ENCODE measurements around the gene BCAS3.
"Not testable (repeated sequence)": the region's sequence is repeated elsewhere in the genome, so short reads cannot be mapped to it uniquely, and the experiment has no call there.

The BCAS3 gene

DNA sequence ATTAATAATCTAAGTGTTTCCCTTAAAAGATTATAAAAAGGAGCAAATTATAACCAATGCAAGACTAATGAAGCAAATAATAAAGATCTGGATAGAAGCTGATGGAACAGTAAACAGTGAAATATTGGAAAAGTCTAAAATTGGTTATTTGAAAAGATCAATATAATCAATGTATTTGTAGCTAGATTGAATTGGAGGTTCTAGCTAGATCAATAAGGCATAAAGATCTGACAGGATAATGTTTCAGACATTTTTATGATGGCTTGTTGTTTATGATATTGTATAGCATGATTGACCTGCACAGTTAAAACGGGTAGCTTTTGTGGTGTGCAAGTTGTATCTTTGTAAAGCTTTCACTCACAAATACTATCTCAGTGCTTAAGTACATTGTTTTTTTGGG is 245.3 kb downstream of the BCAS3 start:
- DNase-seq (ENCODE audit: low read depth in 2 of 2, low spot score in 1 of 2) = no peak

GRCh38 chr17:60926466-60927183 is 249.0 kb downstream of the BCAS3 start:
- no peak for DNase-seq (ENCODE audit: low read depth in 2 of 2, low spot score in 1 of 2)

GRCh38 chr17:60933739-60934138 is 256.1 kb downstream of the BCAS3 start:
- no peak for DNase-seq (ENCODE audit: low read depth in 2 of 2, low spot score in 1 of 2)

- DNase-seq (ENCODE audit: low read depth in 2 of 2, low spot score in 1 of 2) = no peak
Observed at GRCh38 chr17:60934723-60935122, 257.1 kb downstream of the BCAS3 start.

DNA sequence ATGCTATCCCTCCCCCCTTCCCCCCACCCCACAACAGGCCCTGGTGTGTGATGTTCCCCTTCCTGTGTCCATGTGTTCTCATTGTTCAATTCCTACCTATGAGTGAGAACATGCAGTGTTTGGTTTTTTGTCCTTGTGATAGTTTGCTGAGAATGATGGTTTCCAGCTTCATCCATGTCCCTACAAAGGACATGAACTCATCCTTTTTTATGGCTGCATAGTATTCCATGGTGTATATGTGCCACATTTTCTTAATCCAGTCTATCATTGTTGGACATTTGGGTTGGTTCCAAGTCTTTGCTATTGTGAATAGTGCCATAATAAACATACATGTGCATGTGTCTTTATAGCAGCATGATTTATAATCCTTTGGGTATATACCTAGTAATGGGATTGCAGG is 258.3 kb downstream of the BCAS3 start:
- DNase-seq (ENCODE audit: low read depth in 2 of 2, low spot score in 1 of 2) = not testable (repeated sequence)

GRCh38 chr17:60939318-60939717 is 261.7 kb downstream of the BCAS3 start:
- DNase-seq (ENCODE audit: low read depth in 2 of 2, low spot score in 1 of 2) = no peak

- DNase-seq (ENCODE audit: low read depth in 2 of 2, low spot score in 1 of 2) = no peak
Observed at GRCh38 chr17:60941028-60941427, 263.4 kb downstream of the BCAS3 start.

GRCh38 chr17:60941571-60941970 is 263.9 kb downstream of the BCAS3 start:
- no peak for DNase-seq (ENCODE audit: low read depth in 2 of 2, low spot score in 1 of 2)

GRCh38 chr17:60944751-60945150 is 267.1 kb downstream of the BCAS3 start:
- DNase-seq (ENCODE audit: low read depth in 2 of 2, low spot score in 1 of 2) = no peak

GRCh38 chr17:60947100-60947499 is 269.4 kb downstream of the BCAS3 start:
- no peak for DNase-seq (ENCODE audit: low read depth in 2 of 2, low spot score in 1 of 2)

DNA sequence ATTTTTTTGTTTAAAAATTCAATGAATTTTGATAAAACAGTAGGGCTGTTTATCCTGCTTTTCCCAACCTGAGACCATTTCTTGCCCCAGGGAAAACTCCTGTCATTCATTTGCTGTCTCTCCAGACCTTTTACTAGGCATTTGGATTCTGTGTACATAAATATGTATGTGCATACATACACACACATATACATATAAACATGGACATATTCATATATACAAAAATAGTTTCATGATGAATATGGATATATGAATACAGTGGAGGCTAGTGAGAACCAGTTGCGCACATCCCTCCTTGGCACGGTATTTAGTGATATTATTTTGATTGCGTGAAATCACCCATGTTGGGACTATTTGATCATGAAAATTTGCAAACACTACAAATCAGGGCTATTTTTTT is 269.9 kb downstream of the BCAS3 start:
- DNase-seq (ENCODE audit: low read depth in 2 of 2, low spot score in 1 of 2) = no peak

DNA sequence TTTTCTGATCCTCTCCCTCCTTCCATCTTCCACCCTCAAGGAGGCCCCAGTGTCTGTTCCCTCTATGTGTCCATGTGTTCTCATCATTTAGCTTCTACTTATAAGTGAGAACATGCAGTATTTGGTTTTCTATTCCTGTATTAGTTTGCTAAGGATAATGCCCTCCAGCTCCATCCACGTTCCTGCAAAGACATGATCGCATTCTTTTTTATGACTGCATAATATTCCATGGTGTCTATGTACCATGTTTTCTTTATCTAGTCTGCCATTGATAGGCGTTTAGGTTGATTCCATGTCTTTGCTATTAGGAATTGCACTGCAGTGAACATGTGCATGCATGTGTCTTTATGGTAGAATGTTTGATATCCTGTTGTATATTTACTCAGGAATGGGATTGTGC is 275.1 kb downstream of the BCAS3 start:
- no peak for DNase-seq (ENCODE audit: low read depth in 2 of 2, low spot score in 1 of 2)

GRCh38 chr17:60959011-60959410 is 281.4 kb downstream of the BCAS3 start:
- no peak for DNase-seq (ENCODE audit: low read depth in 2 of 2, low spot score in 1 of 2)

GRCh38 chr17:60959696-60960095 is 282.0 kb downstream of the BCAS3 start:
- DNase-seq (ENCODE audit: low read depth in 2 of 2, low spot score in 1 of 2) = no peak

- no peak for DNase-seq (ENCODE audit: low read depth in 2 of 2, low spot score in 1 of 2)
Observed at GRCh38 chr17:60960398-60961065, 282.9 kb downstream of the BCAS3 start.

DNA sequence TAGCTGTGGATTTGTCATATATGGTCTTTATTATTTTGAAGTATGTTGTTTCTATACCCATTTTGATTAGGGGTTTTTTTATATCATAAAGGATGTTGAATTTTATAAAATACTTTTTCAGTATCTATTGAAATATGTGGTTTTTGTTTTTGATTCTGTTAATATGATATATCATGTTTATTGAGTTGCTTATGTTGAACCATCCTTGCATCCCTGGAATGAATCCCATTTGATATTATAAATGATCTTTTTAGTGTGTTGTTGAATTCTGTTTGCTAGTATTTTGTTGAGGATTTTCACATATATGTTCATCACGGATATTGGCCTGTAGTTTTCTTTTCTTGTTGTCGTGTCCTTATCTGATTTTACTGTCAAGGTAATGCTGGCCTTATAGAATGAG is 286.5 kb downstream of the BCAS3 start:
- no peak for DNase-seq (ENCODE audit: low read depth in 2 of 2, low spot score in 1 of 2)

- no peak for DNase-seq (ENCODE audit: low read depth in 2 of 2, low spot score in 1 of 2)
Observed at GRCh38 chr17:60968266-60968665, 290.6 kb downstream of the BCAS3 start.

GRCh38 chr17:60969500-60970037 is 291.9 kb downstream of the BCAS3 start:
- DNase-seq (ENCODE audit: low read depth in 2 of 2, low spot score in 1 of 2) = no peak

- no peak for DNase-seq (ENCODE audit: low read depth in 2 of 2, low spot score in 1 of 2)
Observed at GRCh38 chr17:60970741-60971140, 293.1 kb downstream of the BCAS3 start.

DNA sequence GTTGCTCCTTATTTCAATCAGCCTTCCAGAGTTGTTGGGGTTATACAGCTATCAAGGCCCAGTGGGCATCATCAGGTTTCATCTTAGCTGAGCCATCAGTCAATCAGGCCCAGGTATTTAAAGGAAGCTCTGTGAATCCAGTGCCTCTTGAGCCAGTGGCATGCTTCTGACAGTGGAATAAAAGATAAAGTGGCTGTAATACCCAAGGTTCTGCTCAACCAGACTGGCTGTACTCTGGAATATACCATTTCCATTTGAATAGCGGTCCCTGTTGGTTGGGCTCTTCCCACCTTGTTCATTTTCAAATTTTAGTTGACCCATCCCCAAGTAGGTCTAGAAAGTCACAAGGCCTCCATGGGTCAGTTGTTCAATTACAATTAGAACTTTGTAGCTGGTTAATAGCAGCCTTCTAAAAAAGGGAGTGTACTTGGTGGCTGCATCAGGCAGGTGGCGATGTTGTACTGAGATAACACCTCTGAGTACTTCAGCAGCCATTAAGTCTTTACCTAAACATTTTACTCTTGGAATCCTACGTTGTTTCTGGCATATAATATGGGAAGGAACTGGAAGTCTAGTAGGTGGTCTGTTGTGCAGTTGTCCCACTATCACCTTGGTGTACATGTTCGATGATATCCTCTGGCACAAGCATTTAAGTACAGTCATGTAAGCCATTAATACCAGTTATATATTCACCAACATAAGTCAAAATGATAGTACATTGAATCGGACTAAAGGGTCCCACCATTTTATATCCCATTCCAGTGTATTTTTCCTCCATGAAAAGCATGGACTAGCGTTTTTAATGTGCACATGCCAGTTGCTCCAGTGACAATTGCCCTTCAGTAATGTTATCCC is 294.1 kb downstream of the BCAS3 start:
- DNase-seq (ENCODE audit: low read depth in 2 of 2, low spot score in 1 of 2) = peak in 1 of 2 donors; percentile 3

- not testable (repeated sequence) for DNase-seq (ENCODE audit: low read depth in 2 of 2, low spot score in 1 of 2)
Observed at GRCh38 chr17:60976861-60977260, 299.2 kb downstream of the BCAS3 start.

DNA sequence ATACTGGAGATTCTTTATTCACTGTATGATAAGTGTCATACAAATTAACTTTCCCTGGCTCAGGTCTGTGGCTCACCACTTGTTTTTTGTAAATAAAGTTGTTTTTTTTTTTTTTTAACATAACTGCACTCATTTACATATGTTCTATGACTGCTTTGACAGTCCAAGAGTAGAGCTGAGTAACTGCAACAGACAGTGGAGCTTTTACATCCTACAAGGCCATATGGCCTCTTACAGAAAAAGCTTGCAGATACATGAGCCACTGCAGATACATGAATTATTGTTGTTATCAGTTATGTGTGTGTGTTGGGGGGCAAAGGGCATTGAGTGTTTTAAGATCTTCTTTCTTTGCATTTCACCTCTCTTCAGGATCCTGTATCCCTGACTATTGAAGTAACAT is 311.7 kb downstream of the BCAS3 start:
- no peak for DNase-seq (ENCODE audit: low read depth in 2 of 2, low spot score in 1 of 2)

Data from stimulated activated CD8-positive, alpha-beta memory T cell treated with anti-CD3 and anti-CD28 coated beads, Interleukin-4, amount 100 ng/mL, for 1 hour (primary cell).